K562 (cell line): ENCODE results near the gene ZNHIT2. TPM values are rescaled to one million over a fixed set of nuclear protein-coding genes. Genes with fewer than 3 reads are reported as not detected.
A peak's percentile ranks its signal among the peaks of the same experiment; 100 is the strongest.

ENCODE experiments used
- BACH1 ChIP-seq: fragments of 200-800 bp; sonication (Bioruptor generic); IDR thresholded peaks from 2 replicates; pipeline ENCODE4 v1.6.1; 2016; ENCODE audit warnings: missing genetic modification characterization, missing compliant biosample characterization
- BRCA1 ChIP-seq, 2 experiments: fragments of 450-650 bp in 1 of 2; sonication (generic) in 1 of 2; formaldehyde crosslinking in 1 of 2; IDR thresholded peaks; 2 replicates each; pipeline versions ENCODE4 v1.5.0 to v1.6.1; 2017 to 2020; ENCODE audit warnings: mild to moderate bottlenecking in 1 of 2, missing genetic modification reagents in 1 of 2
- CGGBP1 ChIP-seq: fragments of 250-450 bp; sonication (Bioruptor Pico); IDR thresholded peaks from 2 replicates; pipeline ENCODE4 v1.9.0; 2021; ENCODE audit warnings: mild to moderate bottlenecking
- CREBBP ChIP-seq: IDR thresholded peaks from one replicate; pipeline ENCODE4 v1.6.1; 2012; ENCODE audit warnings: low read depth, mild to moderate bottlenecking, control low read depth, inconsistent platforms, low read length
- DACH1 ChIP-seq: fragments of 450-650 bp; IDR thresholded peaks from 2 replicates; pipeline ENCODE4 v1.6.1; 2018; ENCODE audit not compliant: partially characterized antibody
- DDX20 ChIP-seq: fragments of 450-650 bp; IDR thresholded peaks from 2 replicates; pipeline ENCODE4 v1.6.1; 2016; ENCODE audit warnings: missing genetic modification characterization, low read depth, mild to moderate bottlenecking, missing compliant biosample characterization, moderate library complexity
- FIP1L1 ChIP-seq: fragments of 200-400 bp; formaldehyde crosslinking; IDR thresholded peaks from 2 replicates; pipeline ENCODE4 v1.6.1; 2018; ENCODE audit warnings: mild to moderate bottlenecking, low read depth, low read length; ENCODE audit not compliant: poor library complexity, severe bottlenecking
- HDAC2 ChIP-seq: fragments of 450-650 bp; IDR thresholded peaks from 2 replicates; pipeline ENCODE4 v1.6.1; 2016; ENCODE audit warnings: mild to moderate bottlenecking
- ILF3 ChIP-seq: fragments of 450-650 bp; IDR thresholded peaks from 2 replicates; pipeline ENCODE4 v1.6.1; 2018; ENCODE audit warnings: antibody characterized with exemption, mild to moderate bottlenecking, moderate library complexity, borderline replicate concordance
- KAT8 ChIP-seq: fragments of 450-650 bp; IDR thresholded peaks from 2 replicates; pipeline ENCODE4 v1.6.1; 2016; ENCODE audit warnings: low read depth, mild to moderate bottlenecking
- NEUROD1 ChIP-seq: fragments of 150-350 bp; IDR thresholded peaks from 2 replicates; pipeline ENCODE4 v1.6.1; 2014; ENCODE audit warnings: borderline replicate concordance, low read length, low read depth; ENCODE audit not compliant: partially characterized antibody
- NR2C2 ChIP-seq, 2 experiments: fragments of 200-800 bp in 1 of 2; sonication (Bioruptor generic) in 1 of 2; sonication (generic) in 1 of 2; formaldehyde crosslinking in 1 of 2; IDR thresholded peaks; 2 replicates each; pipeline versions ENCODE4 v1.6.1 to v1.8.0; 2016 to 2022; ENCODE audit warnings: mild to moderate bottlenecking in 1 of 2, missing compliant biosample characterization in 1 of 2, missing genetic modification characterization in 1 of 2, missing genetic modification reagents in 1 of 2
- PCBP2 ChIP-seq: fragments of 200-400 bp; formaldehyde crosslinking; IDR thresholded peaks from 2 replicates; pipeline ENCODE4 v1.6.1; 2018; ENCODE audit warnings: low read length, low read depth, mild to moderate bottlenecking, moderate library complexity; ENCODE audit not compliant: poor library complexity, severe bottlenecking
- SMARCA5 ChIP-seq: fragments of 450-650 bp; IDR thresholded peaks from 2 replicates; pipeline ENCODE4 v1.6.1; 2016
- SREBF2 ChIP-seq: sonication (generic); formaldehyde crosslinking; IDR thresholded peaks from 2 replicates; pipeline ENCODE4 v1.4.0; 2020; ENCODE audit warnings: mild to moderate bottlenecking, missing genetic modification reagents
- TAF9B ChIP-seq: fragments of 450-650 bp; IDR thresholded peaks from 2 replicates; pipeline ENCODE4 v1.6.1; 2018; ENCODE audit warnings: mild to moderate bottlenecking; ENCODE audit not compliant: partially characterized antibody
- ZFX ChIP-seq: sonication (generic); formaldehyde crosslinking; IDR thresholded peaks from 2 replicates; pipeline ENCODE4 v1.8.0; 2022; ENCODE audit warnings: mild to moderate bottlenecking, missing genetic modification reagents, moderate library complexity
- ZNF12 ChIP-seq: sonication (generic); formaldehyde crosslinking; IDR thresholded peaks from 2 replicates; pipeline ENCODE4 v1.4.0; 2020; ENCODE audit warnings: mild to moderate bottlenecking, missing genetic modification reagents
- ZNF212 ChIP-seq: fragments of 450-650 bp; formaldehyde crosslinking; IDR thresholded peaks from 2 replicates; pipeline ENCODE4 v1.4.0; 2020; ENCODE audit warnings: mild to moderate bottlenecking
- ZNF263 ChIP-seq: sonication (generic); formaldehyde crosslinking; IDR thresholded peaks from 2 replicates; pipeline ENCODE4 v1.8.0; 2022; ENCODE audit warnings: mild to moderate bottlenecking, missing genetic modification reagents, borderline replicate concordance
- ZNF76 ChIP-seq: fragments of 250-450 bp; sonication (Bioruptor Pico); IDR thresholded peaks from 2 replicates; pipeline ENCODE4 v1.4.0; 2020; ENCODE audit warnings: mild to moderate bottlenecking, moderate library complexity, borderline replicate concordance
- ZNF764 ChIP-seq: fragments of 250-450 bp; sonication (Bioruptor Pico); IDR thresholded peaks from 2 replicates; pipeline ENCODE4 v1.4.0; 2020; ENCODE audit warnings: low read depth, mild to moderate bottlenecking, moderate library complexity
- polyA plus RNA-seq, 8 experiments: library from polyadenylated mRNA; depleted of rRNA in 4 of 8; stranded (reverse) in 5 of 8; unstranded in 3 of 8; fragments of >200 nt; fragmentation: Nextera tagmentation in 2 of 8; fragmentation: Illumina TruSeq in 1 of 8; extraction: Ambion mirVana in 2 of 8; extraction: Trizol in 1 of 8; gene quantifications; 2 replicates each; pipeline versions ENCODE4 v1.2.1 to v1.2.3, GENCODE V29; 2011 to 2014; ENCODE audit warnings: inconsistent platforms in 1 of 8, missing spikeins in 1 of 8
- total RNA-seq, 7 experiments: library from RNA; depleted of rRNA in 6 of 7; stranded (reverse); fragments of >200 nt in 6 of 7; fragmentation: Illumina TruSeq in 2 of 7; extraction: Trizol in 2 of 7; gene quantifications; 2 replicates each; pipeline versions ENCODE4 v1.2.1 to v1.2.3, GENCODE V29; 2011 to 2021; ENCODE audit warnings: low replicate concordance in 1 of 7
- TF ChIP-seq, protein P1 (sequence below): fragments of 150-350 bp; conservative IDR thresholded peaks from 2 replicates; pipeline ENCODE4 v1.6.1; 2014; ENCODE audit warnings: low read length
- TF ChIP-seq, protein P2 (sequence below): fragments of 450-650 bp; IDR thresholded peaks from 2 replicates; pipeline ENCODE4 v1.6.1; 2016; ENCODE audit warnings: antibody characterized with exemption

ZNHIT2 gene
- total and polyA plus RNA-seq, 9 of the 15 experiments (the other 6 are each of a cell fraction or from before 2014, with no cell fraction given): 0.08 to 39.0 (median 2.5) TPM

GRCh38 chr11:65121865-65122696, 4.6 kb upstream of the ZNHIT2 start, which contains the start of the genes FAU and MRPL49 (continued):
- TF ChIP-seq PCBP2 (no peak), ZNF12 (CRISPR knock-in tag) (peak; percentile 74; the same call in 1 of the 2 replicates), HDAC2 (no peak), CGGBP1 (CRISPR knock-in tag) (no peak), SREBF2 (no peak), NEUROD1 (peak; percentile 52), DACH1 (no peak), ZNF76 (no peak), CREBBP (no peak), FIP1L1 (peak; percentile 57), SMARCA5 (no peak), NR2C2 (CRISPR knock-in tag; IDR thresholded peaks at IDR 0.05) (peak; percentile 81), NR2C2 (tag; IDR thresholded peaks at IDR 0.05) (peak; percentile 84), ZFX (CRISPR knock-in tag) (peak; percentile 97), DDX20 (no peak), TAF9B (peak; percentile 3), BRCA1 (IDR thresholded peaks at IDR 0.05) (no peak), BRCA1 (CRISPR knock-in tag; IDR thresholded peaks at IDR 0.05) (no peak), ZNF263 (CRISPR knock-in tag) (no peak; the same call in none of the 2 replicates), ILF3 (no peak), BACH1 (tag) (no peak), ZNF212 (CRISPR knock-in tag) (no peak), ZNF764 (CRISPR knock-in tag) (no peak), KAT8 (no peak)
- TF ChIP-seq, protein P1, sequence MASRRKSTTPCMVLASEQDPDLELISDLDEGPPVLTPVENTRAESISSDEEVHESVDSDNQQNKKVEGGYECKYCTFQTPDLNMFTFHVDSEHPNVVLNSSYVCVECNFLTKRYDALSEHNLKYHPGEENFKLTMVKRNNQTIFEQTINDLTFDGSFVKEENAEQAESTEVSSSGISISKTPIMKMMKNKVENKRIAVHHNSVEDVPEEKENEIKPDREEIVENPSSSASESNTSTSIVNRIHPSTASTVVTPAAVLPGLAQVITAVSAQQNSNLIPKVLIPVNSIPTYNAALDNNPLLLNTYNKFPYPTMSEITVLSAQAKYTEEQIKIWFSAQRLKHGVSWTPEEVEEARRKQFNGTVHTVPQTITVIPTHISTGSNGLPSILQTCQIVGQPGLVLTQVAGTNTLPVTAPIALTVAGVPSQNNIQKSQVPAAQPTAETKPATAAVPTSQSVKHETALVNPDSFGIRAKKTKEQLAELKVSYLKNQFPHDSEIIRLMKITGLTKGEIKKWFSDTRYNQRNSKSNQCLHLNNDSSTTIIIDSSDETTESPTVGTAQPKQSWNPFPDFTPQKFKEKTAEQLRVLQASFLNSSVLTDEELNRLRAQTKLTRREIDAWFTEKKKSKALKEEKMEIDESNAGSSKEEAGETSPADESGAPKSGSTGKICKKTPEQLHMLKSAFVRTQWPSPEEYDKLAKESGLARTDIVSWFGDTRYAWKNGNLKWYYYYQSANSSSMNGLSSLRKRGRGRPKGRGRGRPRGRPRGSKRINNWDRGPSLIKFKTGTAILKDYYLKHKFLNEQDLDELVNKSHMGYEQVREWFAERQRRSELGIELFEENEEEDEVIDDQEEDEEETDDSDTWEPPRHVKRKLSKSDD: no peak
- TF ChIP-seq, protein P2, sequence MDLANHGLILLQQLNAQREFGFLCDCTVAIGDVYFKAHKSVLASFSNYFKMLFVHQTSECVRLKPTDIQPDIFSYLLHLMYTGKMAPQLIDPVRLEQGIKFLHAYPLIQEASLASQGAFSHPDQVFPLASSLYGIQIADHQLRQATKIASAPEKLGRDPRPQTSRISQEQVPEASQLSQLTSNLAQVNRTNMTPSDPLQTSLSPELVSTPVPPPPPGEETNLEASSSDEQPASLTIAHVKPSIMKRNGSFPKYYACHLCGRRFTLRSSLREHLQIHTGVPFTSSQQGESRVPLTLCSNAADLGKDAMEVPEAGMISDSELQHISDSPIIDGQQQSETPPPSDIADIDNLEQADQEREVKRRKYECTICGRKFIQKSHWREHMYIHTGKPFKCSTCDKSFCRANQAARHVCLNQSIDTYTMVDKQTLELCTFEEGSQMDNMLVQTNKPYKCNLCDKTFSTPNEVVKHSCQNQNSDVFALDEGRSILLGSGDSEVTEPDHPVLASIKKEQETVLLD: peak; percentile 91
